Cortex of kidney (tissue), 1 donor: ENCODE results near the gene TMEM131L.

Experiments
- DNase-seq: peaks from one replicate; lab custom pipeline; 2025; lab: John Stamatoyannopoulos, UW

TMEM131L gene

GRCh38 chr4:153616006-153616555, 149.9 kb downstream of the TMEM131L start:
- no peak for DNase-seq

GRCh38 chr4:153618833-153619232, 152.7 kb downstream of the TMEM131L start:
- no peak for DNase-seq

- DNase-seq, result no peak
These were observed 153.7 kb downstream of the TMEM131L start for GRCh38 chr4:153619811-153620210.

GRCh38 chr4:153620352-153620751, 154.2 kb downstream of the TMEM131L start:
- no peak for DNase-seq

GRCh38 chr4:153622093-153622492, 155.9 kb downstream of the TMEM131L start:
- no peak for DNase-seq

- DNase-seq, result no peak
These were observed 156.6 kb downstream of the TMEM131L start for GRCh38 chr4:153622778-153623240.

- DNase-seq, result no peak
These were observed 157.3 kb downstream of the TMEM131L start for GRCh38 chr4:153623491-153623890.

- no peak for DNase-seq
These were observed 162.7 kb downstream of the TMEM131L start for GRCh38 chr4:153628796-153629315.

- no peak for DNase-seq
These were observed 163.6 kb downstream of the TMEM131L start for GRCh38 chr4:153629776-153630175.

- DNase-seq, result no peak
These were observed 168.7 kb downstream of the TMEM131L start for GRCh38 chr4:153634738-153635353.

GRCh38 chr4:153635846-153636245, 169.7 kb downstream of the TMEM131L start:
- DNase-seq, result no peak

- DNase-seq, result no peak
These were observed 171.0 kb downstream of the TMEM131L start for GRCh38 chr4:153637201-153637600.

- no peak for DNase-seq
These were observed 171.9 kb downstream of the TMEM131L start for GRCh38 chr4:153638011-153638410.

GRCh38 chr4:153638999-153639398, 172.8 kb downstream of the TMEM131L start:
- no peak for DNase-seq

- DNase-seq, result no peak
These were observed 174.0 kb downstream of the TMEM131L start for GRCh38 chr4:153639833-153640802.

GRCh38 chr4:153641532-153641931, 175.4 kb downstream of the TMEM131L start:
- no peak for DNase-seq

- no peak for DNase-seq
These were observed 177.5 kb downstream of the TMEM131L start for GRCh38 chr4:153643406-153644383.

- DNase-seq, result no peak
These were observed 179.0 kb downstream of the TMEM131L start for GRCh38 chr4:153645183-153645582.

GRCh38 chr4:153646261-153646660, 180.1 kb downstream of the TMEM131L start:
- no peak for DNase-seq

- no peak for DNase-seq
These were observed 180.8 kb downstream of the TMEM131L start for GRCh38 chr4:153646978-153647377.

- DNase-seq, result no peak
These were observed 181.8 kb downstream of the TMEM131L start for GRCh38 chr4:153647975-153648374.
